ENCODE results near the gene MED13.

MED13 gene

GRCh38 chr17:62096401-62096670 is 31.3 kb upstream of the MED13 start:
- H3K27ac Mint-ChIP-seq = no peak overlapping the region
- H3K9me3 Mint-ChIP-seq = no peaks in the 10 kb centered on the region
- no peaks in the 10 kb centered on the region for H3K27me3 Mint-ChIP-seq (ENCODE audit: low read depth)
- peaks cover 14% of the 10 kb centered on the region for H3K4me1 Mint-ChIP-seq (ENCODE audit: low read depth)
- no peak overlapping the region for H3K4me3 Mint-ChIP-seq
- no peaks in the 10 kb centered on the region for H3K36me3 Mint-ChIP-seq (ENCODE audit: low read depth)

- Mint-ChIP-seq H3K4me1 (ENCODE audit: low read depth) (peaks cover 14% of the 10 kb centered on the region), H3K36me3 (ENCODE audit: low read depth) (no peaks in the 10 kb centered on the region), H3K9me3 (no peaks in the 10 kb centered on the region), H3K4me3 (no peak overlapping the region), H3K27ac (no peak overlapping the region), H3K27me3 (ENCODE audit: low read depth) (no peaks in the 10 kb centered on the region)
Observed at GRCh38 chr17:62094175-62094574, 29.1 kb upstream of the MED13 start.

- Mint-ChIP-seq H3K9me3 (no peaks in the 10 kb centered on the region), H3K4me1 (ENCODE audit: low read depth) (peaks cover 7% of the 10 kb centered on the region), H3K27ac (no peak overlapping the region), H3K27me3 (ENCODE audit: low read depth) (no peaks in the 10 kb centered on the region), H3K36me3 (ENCODE audit: low read depth) (no peaks in the 10 kb centered on the region), H3K4me3 (no peak overlapping the region)
Observed at GRCh38 chr17:62093188-62094155, 28.4 kb upstream of the MED13 start.

GRCh38 chr17:62092784-62093183 is 27.7 kb upstream of the MED13 start:
- Mint-ChIP-seq H3K27ac (no peak overlapping the region), H3K27me3 (ENCODE audit: low read depth) (no peaks in the 10 kb centered on the region), H3K9me3 (no peaks in the 10 kb centered on the region), H3K36me3 (ENCODE audit: low read depth) (no peaks in the 10 kb centered on the region), H3K4me1 (ENCODE audit: low read depth) (peaks cover 5% of the 10 kb centered on the region), H3K4me3 (no peak overlapping the region)

GRCh38 chr17:62091804-62092203 is 26.7 kb upstream of the MED13 start:
- no peaks in the 10 kb centered on the region for H3K36me3 Mint-ChIP-seq (ENCODE audit: low read depth)
- no peak overlapping the region for H3K27ac Mint-ChIP-seq
- peaks cover 1% of the 10 kb centered on the region for H3K27me3 Mint-ChIP-seq (ENCODE audit: low read depth)
- H3K9me3 Mint-ChIP-seq = no peaks in the 10 kb centered on the region
- peaks cover 5% of the 10 kb centered on the region for H3K4me1 Mint-ChIP-seq (ENCODE audit: low read depth)
- H3K4me3 Mint-ChIP-seq = no peak overlapping the region

- no peaks in the 10 kb centered on the region for H3K9me3 Mint-ChIP-seq
- no peak overlapping the region for H3K4me3 Mint-ChIP-seq
- peaks cover 7% of the 10 kb centered on the region for H3K4me1 Mint-ChIP-seq (ENCODE audit: low read depth)
- H3K27ac Mint-ChIP-seq = no peak overlapping the region
- no peaks in the 10 kb centered on the region for H3K36me3 Mint-ChIP-seq (ENCODE audit: low read depth)
- peaks cover 4% of the 10 kb centered on the region for H3K27me3 Mint-ChIP-seq (ENCODE audit: low read depth)
Observed at GRCh38 chr17:62090868-62091267, 25.8 kb upstream of the MED13 start.

- no peaks in the 10 kb centered on the region for H3K9me3 Mint-ChIP-seq
- no peak overlapping the region for H3K27ac Mint-ChIP-seq
- H3K4me3 Mint-ChIP-seq = no peak overlapping the region
- peaks cover 7% of the 10 kb centered on the region for H3K4me1 Mint-ChIP-seq (ENCODE audit: low read depth)
- H3K27me3 Mint-ChIP-seq (ENCODE audit: low read depth) = peaks cover 4% of the 10 kb centered on the region
- no peaks in the 10 kb centered on the region for H3K36me3 Mint-ChIP-seq (ENCODE audit: low read depth)
Observed at GRCh38 chr17:62090021-62090824, 25.1 kb upstream of the MED13 start.

GRCh38 chr17:62089334-62089733 is 24.3 kb upstream of the MED13 start:
- no peaks in the 10 kb centered on the region for H3K9me3 Mint-ChIP-seq
- no peak overlapping the region for H3K27ac Mint-ChIP-seq
- peaks cover 9% of the 10 kb centered on the region for H3K4me1 Mint-ChIP-seq (ENCODE audit: low read depth)
- no peak overlapping the region for H3K4me3 Mint-ChIP-seq
- peaks cover 4% of the 10 kb centered on the region for H3K27me3 Mint-ChIP-seq (ENCODE audit: low read depth)
- no peaks in the 10 kb centered on the region for H3K36me3 Mint-ChIP-seq (ENCODE audit: low read depth)

GRCh38 chr17:62086737-62087136 is 21.7 kb upstream of the MED13 start:
- H3K27me3 Mint-ChIP-seq (ENCODE audit: low read depth) = peaks cover 4% of the 10 kb centered on the region
- no peak overlapping the region for H3K4me3 Mint-ChIP-seq
- H3K27ac Mint-ChIP-seq = no peak overlapping the region
- H3K9me3 Mint-ChIP-seq = no peaks in the 10 kb centered on the region
- no peaks in the 10 kb centered on the region for H3K36me3 Mint-ChIP-seq (ENCODE audit: low read depth)
- H3K4me1 Mint-ChIP-seq (ENCODE audit: low read depth) = peaks cover 4% of the 10 kb centered on the region

- Mint-ChIP-seq H3K4me3 (no peak overlapping the region), H3K4me1 (ENCODE audit: low read depth) (peaks cover 4% of the 10 kb centered on the region), H3K27me3 (ENCODE audit: low read depth) (peaks cover 4% of the 10 kb centered on the region), H3K9me3 (no peaks in the 10 kb centered on the region), H3K36me3 (ENCODE audit: low read depth) (no peaks in the 10 kb centered on the region), H3K27ac (no peak overlapping the region)
Observed at GRCh38 chr17:62085511-62086408, 20.7 kb upstream of the MED13 start.

- H3K27ac Mint-ChIP-seq = no peak overlapping the region
- H3K9me3 Mint-ChIP-seq = no peaks in the 10 kb centered on the region
- H3K36me3 Mint-ChIP-seq (ENCODE audit: low read depth) = no peaks in the 10 kb centered on the region
- peaks cover 4% of the 10 kb centered on the region for H3K4me1 Mint-ChIP-seq (ENCODE audit: low read depth)
- no peak overlapping the region for H3K4me3 Mint-ChIP-seq
- peaks cover 13% of the 10 kb centered on the region for H3K27me3 Mint-ChIP-seq (ENCODE audit: low read depth)
Observed at GRCh38 chr17:62084585-62084984, 19.5 kb upstream of the MED13 start.

GRCh38 chr17:62083651-62084050 is 18.6 kb upstream of the MED13 start:
- peaks cover 19% of the 10 kb centered on the region for H3K27me3 Mint-ChIP-seq (ENCODE audit: low read depth)
- H3K27ac Mint-ChIP-seq = no peak overlapping the region
- H3K36me3 Mint-ChIP-seq (ENCODE audit: low read depth) = no peaks in the 10 kb centered on the region
- H3K9me3 Mint-ChIP-seq = no peaks in the 10 kb centered on the region
- H3K4me1 Mint-ChIP-seq (ENCODE audit: low read depth) = peaks cover 4% of the 10 kb centered on the region
- no peak overlapping the region for H3K4me3 Mint-ChIP-seq

- H3K27ac Mint-ChIP-seq = no peak overlapping the region
- no peaks in the 10 kb centered on the region for H3K36me3 Mint-ChIP-seq (ENCODE audit: low read depth)
- H3K4me3 Mint-ChIP-seq = no peak overlapping the region
- H3K4me1 Mint-ChIP-seq (ENCODE audit: low read depth) = peaks cover 4% of the 10 kb centered on the region
- peaks cover 26% of the 10 kb centered on the region for H3K27me3 Mint-ChIP-seq (ENCODE audit: low read depth)
- no peaks in the 10 kb centered on the region for H3K9me3 Mint-ChIP-seq
Observed at GRCh38 chr17:62080647-62081046, 15.6 kb upstream of the MED13 start.

- H3K36me3 Mint-ChIP-seq (ENCODE audit: low read depth) = no peaks in the 10 kb centered on the region
- no peaks in the 10 kb centered on the region for H3K9me3 Mint-ChIP-seq
- no peak overlapping the region for H3K4me3 Mint-ChIP-seq
- H3K27ac Mint-ChIP-seq = no peak overlapping the region
- H3K27me3 Mint-ChIP-seq (ENCODE audit: low read depth) = peaks cover 29% of the 10 kb centered on the region
- H3K4me1 Mint-ChIP-seq (ENCODE audit: low read depth) = peaks cover 2% of the 10 kb centered on the region
Observed at GRCh38 chr17:62078009-62078408, 12.9 kb upstream of the MED13 start.

Data from T-helper 1 cell treated with Interleukin-12 subunit alpha and Interleukin-12 subunit beta and Interleukin-4 antibody, amounts not matched to agents 30 μg/mL and 1 μg/mL, for 36 hours (primary cell).